A549 treated with GW870086 at 1 μM for 4 hours (cell line): ENCODE results near the gene SPOCK3. TPM values are rescaled to one million over a fixed set of nuclear protein-coding genes. Genes with fewer than 3 reads are reported as not detected.

Experiments used
- total RNA-seq: library from RNA; stranded (reverse); fragments of 200-300 nt; extraction: Qiagen RNA extraction; gene quantifications from 5 replicates; pipeline ENCODE4 v1.2.3, GENCODE V29; 2022; ENCODE audit warnings: low read depth

Gene SPOCK3
- total RNA-seq, result 0.29 to 0.71 TPM (median 0.33 TPM) in 5 replicates

DNA sequence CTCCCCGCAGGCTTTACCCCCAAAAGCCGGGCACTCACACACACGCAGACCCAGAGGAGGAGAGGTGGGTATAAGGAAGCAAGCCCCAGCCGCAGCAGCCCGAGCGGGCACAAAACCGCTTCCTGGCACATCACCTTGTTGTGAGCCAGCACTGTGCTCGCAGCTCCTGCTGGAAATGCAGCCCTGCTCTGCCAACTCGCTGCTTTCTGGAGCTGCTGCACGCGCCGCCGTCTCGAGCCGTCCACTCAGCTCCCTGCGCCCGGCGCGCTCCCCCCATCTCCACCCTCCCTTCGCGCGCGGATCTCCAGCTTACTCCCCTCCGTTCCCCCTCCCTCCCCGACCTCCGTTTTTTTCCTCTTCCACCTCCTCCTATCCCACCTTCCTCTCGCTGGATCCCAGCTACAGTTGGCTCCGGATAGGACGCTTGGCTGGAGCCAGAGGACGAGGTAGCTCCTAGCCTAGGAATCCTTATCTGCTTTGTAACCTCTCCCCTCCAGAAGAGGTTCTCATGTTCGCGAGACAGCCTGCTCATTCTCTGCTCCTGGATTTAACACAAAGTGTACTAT is at the start of gene SPOCK3:
TSS of gene SPOCK3 (minus strand) at position 179 of the 566 bp plus-strand sequence.

